GM12872 (cell line): ENCODE data around the gene C3orf49.

ENCODE experiments used
- TF ChIP-seq, protein P1 (sequence below): IDR thresholded peaks from 3 replicates; pipeline ENCODE4 v1.5.1; 2011; ENCODE audit warnings: low read depth, mild to moderate bottlenecking, low read length, moderate library complexity; ENCODE audit not compliant: insufficient read depth

The C3orf49 gene, protein sequence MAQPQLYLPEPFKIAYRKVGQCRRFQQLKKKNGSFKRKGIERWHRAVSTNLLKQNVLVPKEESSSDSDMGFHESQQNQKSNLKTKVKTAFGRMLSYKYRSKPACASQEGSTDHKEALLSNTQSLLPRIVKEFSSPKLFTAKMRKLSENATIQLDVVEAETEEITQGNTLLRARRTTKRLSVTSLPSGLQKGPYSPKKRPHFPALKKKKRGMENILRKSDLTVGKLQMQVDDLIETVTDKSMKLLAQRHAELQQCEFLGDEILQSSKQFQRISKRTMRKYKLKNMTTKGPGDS

DNA sequence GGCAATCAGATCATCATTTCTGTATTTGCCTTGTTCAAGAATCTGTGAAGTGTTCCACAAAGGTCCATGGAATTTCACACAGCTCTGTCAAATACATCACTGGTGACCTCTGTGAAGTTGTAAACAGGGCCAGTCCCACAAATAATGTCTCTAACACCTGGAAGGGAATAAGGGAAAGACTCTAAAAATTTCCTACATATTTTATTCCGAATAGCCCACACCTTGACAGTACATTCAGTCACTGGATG is at the start of gene C3orf49:
TSS of gene C3orf49 (plus strand) at position 149 of the 248 bp plus-strand sequence. CDS start 173 bp downstream, outside the sequence.
- TF ChIP-seq, protein P1, sequence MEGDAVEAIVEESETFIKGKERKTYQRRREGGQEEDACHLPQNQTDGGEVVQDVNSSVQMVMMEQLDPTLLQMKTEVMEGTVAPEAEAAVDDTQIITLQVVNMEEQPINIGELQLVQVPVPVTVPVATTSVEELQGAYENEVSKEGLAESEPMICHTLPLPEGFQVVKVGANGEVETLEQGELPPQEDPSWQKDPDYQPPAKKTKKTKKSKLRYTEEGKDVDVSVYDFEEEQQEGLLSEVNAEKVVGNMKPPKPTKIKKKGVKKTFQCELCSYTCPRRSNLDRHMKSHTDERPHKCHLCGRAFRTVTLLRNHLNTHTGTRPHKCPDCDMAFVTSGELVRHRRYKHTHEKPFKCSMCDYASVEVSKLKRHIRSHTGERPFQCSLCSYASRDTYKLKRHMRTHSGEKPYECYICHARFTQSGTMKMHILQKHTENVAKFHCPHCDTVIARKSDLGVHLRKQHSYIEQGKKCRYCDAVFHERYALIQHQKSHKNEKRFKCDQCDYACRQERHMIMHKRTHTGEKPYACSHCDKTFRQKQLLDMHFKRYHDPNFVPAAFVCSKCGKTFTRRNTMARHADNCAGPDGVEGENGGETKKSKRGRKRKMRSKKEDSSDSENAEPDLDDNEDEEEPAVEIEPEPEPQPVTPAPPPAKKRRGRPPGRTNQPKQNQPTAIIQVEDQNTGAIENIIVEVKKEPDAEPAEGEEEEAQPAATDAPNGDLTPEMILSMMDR, result no peak

DNA sequence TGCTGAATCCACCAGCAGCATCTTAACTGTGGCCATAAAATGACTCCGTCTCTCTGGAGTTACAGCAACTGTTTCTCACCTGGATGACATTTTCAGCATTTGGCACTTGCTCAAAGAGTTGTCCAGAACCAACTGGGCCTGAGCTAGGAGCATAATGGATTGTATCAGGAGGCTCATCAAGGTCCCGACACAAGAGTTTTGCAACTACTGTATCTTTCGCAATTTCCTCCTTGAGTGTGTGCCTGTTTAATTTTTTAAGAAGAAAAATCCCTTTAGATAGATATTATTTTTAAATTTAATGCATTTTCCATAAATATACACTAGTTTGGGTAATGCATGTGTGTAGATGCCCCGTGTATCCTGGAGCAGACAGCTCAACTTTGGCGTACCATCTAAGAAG is 44.3 kb upstream of the C3orf49 start:
- TF ChIP-seq, protein P1, result no peak

DNA sequence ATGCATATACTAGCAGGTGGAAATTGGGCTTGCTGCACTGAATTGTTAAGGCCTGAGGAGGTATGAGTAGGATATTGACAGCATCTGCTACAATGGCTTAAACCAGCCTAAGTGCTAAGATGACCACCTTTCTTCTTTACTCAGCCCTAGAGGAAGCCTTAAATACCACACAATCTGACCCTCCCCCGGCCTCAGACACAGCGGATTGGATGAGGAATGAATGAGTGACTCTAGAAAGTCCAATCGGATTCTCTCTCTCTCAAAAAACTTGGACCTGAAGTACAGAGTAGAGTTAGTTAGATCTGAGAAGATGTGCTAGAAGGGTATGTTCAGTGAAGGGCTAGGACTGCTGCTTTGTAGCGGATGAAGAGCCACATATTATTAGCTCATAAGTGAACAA is 39.9 kb upstream of the C3orf49 start:
- TF ChIP-seq, protein P1, result no peak

DNA sequence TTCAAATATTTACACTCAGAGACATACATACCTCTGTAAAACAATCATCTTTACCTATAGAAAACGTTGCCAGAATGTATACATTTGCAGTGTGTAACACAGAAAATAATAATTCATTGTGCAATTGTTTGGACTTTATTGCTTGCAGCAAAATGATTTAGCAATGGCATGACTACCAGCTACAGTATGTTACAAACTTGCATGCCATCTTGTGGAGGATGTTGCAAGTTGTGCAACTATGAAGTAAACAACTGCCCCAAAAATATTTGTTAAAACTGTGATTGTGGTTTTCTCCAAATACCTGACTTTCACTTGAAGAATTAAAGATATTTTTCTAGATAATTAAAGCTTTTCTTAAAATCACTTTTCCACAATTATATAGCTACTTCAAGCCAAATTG is 27.1 kb upstream of the C3orf49 start:
- TF ChIP-seq, protein P1, result peak; percentile 9; the same call in 1 of the 3 replicates

DNA sequence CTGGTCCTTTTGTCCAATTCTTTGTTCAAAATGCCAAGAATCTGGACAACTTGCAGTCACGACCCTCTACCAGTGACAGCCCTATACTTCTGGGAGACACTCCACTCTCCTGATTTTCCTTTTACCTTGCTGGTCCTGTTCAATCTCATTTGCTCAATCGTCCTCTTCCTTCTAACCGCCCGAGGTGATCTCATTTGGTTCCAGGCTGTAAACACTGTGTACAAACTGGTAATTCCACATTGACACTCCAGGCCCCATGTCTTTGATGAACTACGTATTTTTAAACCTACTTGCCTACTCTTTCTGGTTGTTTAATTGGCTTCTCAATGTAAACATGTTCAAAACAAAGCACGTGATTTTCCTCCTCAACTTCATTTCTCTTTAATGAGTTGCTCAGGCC is 23.7 kb upstream of the C3orf49 start:
- TF ChIP-seq, protein P1, result no peak

DNA sequence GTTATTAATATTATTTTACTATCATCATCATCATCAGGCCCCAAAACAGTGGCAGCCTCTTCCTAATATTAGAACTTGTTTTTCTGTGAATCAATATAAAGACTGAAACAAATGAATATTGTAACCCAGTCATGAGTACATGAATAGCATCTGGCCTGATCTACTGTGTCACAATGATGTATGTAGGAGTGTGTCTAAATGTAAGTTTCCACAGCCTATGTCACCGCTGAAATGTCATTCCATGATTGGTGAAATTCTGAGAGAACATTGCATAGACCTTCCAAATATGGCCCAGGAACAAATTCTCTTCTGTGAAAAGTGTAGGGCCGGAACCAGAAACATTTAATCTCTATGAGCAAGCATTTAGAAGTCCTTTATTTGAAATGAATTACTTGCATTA is 20.6 kb upstream of the C3orf49 start:
- TF ChIP-seq, protein P1, result no peak

DNA sequence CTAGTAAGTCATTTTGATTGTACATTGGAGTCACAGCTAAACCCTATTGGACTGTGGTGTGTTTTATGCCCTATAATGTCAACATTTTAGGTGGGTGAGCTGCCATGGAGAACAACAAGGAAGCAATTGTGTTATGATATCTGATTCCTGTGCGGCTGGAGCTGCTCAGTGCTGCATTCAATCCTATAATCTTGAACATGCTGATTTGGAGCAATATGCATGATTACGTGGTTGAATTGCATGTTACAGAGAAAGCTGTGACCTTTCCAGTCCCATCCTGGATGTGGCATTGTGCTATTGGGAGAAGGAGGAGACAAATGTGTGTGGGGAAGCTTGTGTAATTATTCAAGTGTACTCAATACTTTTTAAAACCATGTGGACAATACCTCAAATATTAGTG is 20.1 kb upstream of the C3orf49 start:
- TF ChIP-seq, protein P1, result no peak
